Calu3 (cell line): ENCODE results near the gene RELB. TPM values are rescaled to one million over a fixed set of nuclear protein-coding genes. Genes with fewer than 3 reads are reported as not detected.

Experiments used
- BruUV-seq: library from RNA; stranded (reverse); fragments of 400-500 nt; replicated peaks from 2 replicates; lab custom pipeline; 2021; lab: Mats Ljungman, UMichigan
- CTCF ChIA-PET: fragments of 300-600 bp; sonication (Branson Sonifier 250); formaldehyde crosslinking; loops from one replicate; lab custom pipeline; 2022; ENCODE audit warnings: antibody characterized with exemption; lab: Charles Lee
- DNase-seq: peaks from one replicate; pipeline ENCODE4 v3.0.0; 2022
- H3K27ac Mint-ChIP-seq: one replicate; pipeline ENCODE4 v1.8.0; 2022; ENCODE audit warnings: mixed read lengths; ENCODE audit not compliant: unreplicated experiment
- H3K27me3 Mint-ChIP-seq: one replicate; pipeline ENCODE4 v1.8.0; 2022; ENCODE audit warnings: mixed read lengths; ENCODE audit not compliant: unreplicated experiment
- H3K36me3 Mint-ChIP-seq: one replicate; pipeline ENCODE4 v1.8.0; 2022; ENCODE audit warnings: mild to moderate bottlenecking, moderate library complexity, mixed read lengths; ENCODE audit not compliant: insufficient read depth, unreplicated experiment
- H3K4me1 Mint-ChIP-seq: one replicate; pipeline ENCODE4 v1.8.0; 2022; ENCODE audit warnings: mild to moderate bottlenecking, low read depth, mixed read lengths; ENCODE audit not compliant: unreplicated experiment
- H3K4me3 Mint-ChIP-seq: one replicate; pipeline ENCODE4 v1.8.0; 2022; ENCODE audit warnings: mild to moderate bottlenecking, low read depth, moderate library complexity, mixed read lengths; ENCODE audit not compliant: unreplicated experiment
- H3K9me3 Mint-ChIP-seq: one replicate; pipeline ENCODE4 v1.8.0; 2022; ENCODE audit warnings: low read depth, mixed read lengths; ENCODE audit not compliant: unreplicated experiment
- intact Hi-C: fragments of 100-400 bp; cut with micrococcal nuclease; formaldehyde crosslinking; loops from one replicate; pipeline ENCODE4 v1.10.0; 2022; ENCODE audit not compliant: unreplicated experiment
- total RNA-seq: library from RNA; stranded (reverse); gene quantifications from 2 replicates; pipeline ENCODE4 v1.2.3, GENCODE V29; 2022
- TF ChIP-seq, protein P1 (sequence below): fragments of 200-600 bp; IDR thresholded peaks from one replicate; pipeline ENCODE4 v1.8.0; 2022; ENCODE audit warnings: antibody characterized with exemption; ENCODE audit not compliant: unreplicated experiment

RELB gene
- total RNA-seq, 1 experiment from 2014 or later, result 44.5 TPM

DNA sequence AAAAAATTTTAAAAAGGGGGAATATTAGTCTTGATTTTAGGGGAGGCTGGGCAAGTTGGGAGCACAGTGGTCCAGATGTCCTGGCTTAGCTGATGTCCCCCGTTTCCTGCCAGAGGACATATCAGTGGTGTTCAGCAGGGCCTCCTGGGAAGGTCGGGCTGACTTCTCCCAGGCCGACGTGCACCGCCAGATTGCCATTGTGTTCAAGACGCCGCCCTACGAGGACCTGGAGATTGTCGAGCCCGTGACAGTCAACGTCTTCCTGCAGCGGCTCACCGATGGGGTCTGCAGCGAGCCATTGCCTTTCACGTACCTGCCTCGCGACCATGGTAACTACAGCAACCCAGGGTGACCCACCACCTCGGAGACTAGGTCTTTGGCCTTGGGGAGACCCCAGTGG lies 31.2 kb downstream of the RELB start:
- no peaks in the 10 kb centered on the region for H3K27me3 Mint-ChIP-seq
- H3K36me3 Mint-ChIP-seq, result peaks cover 55% of the 10 kb centered on the region
- no TSS peak for BruUV-seq
- no peaks in the 10 kb centered on the region for H3K9me3 Mint-ChIP-seq
- no peaks in the 10 kb centered on the region for H3K4me1 Mint-ChIP-seq
- no peak overlapping the region for H3K27ac Mint-ChIP-seq
- CTCF ChIA-PET, result interaction anchor here (0.6 kb wide), 2 partner anchors 33 to 49 kb away, joined by 3 read pairs; no protein-coding TSS in a partner anchor
- DNase-seq, result no peak
- H3K4me3 Mint-ChIP-seq, result no peak overlapping the region
- intact Hi-C loops, result no loop called here
- TF ChIP-seq, protein P1, sequence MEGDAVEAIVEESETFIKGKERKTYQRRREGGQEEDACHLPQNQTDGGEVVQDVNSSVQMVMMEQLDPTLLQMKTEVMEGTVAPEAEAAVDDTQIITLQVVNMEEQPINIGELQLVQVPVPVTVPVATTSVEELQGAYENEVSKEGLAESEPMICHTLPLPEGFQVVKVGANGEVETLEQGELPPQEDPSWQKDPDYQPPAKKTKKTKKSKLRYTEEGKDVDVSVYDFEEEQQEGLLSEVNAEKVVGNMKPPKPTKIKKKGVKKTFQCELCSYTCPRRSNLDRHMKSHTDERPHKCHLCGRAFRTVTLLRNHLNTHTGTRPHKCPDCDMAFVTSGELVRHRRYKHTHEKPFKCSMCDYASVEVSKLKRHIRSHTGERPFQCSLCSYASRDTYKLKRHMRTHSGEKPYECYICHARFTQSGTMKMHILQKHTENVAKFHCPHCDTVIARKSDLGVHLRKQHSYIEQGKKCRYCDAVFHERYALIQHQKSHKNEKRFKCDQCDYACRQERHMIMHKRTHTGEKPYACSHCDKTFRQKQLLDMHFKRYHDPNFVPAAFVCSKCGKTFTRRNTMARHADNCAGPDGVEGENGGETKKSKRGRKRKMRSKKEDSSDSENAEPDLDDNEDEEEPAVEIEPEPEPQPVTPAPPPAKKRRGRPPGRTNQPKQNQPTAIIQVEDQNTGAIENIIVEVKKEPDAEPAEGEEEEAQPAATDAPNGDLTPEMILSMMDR, result no peak

DNA sequence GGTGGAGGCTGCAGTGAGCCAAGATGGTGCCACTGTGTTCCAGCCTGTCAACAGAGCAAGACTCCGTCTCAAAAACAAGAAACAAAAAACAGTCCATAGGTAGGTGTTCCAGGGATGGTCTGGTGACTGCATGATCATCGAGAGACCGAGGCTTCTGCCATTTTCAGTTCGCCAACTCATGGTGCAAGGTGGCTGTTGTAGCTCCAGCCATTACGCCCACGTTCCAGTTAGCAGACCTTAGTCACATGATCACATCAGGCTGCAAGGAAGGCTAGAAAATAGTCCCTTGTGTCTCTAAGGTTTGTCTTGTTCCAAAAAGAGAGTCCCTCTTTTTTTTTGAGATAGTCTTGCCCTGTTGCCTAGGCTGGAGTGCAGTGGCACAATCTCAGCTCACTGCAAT lies 34.5 kb downstream of the RELB start:
- no TSS peak for BruUV-seq
- Mint-ChIP-seq H3K27ac (no peak overlapping the region), H3K4me3 (no peak overlapping the region), H3K27me3 (no peaks in the 10 kb centered on the region), H3K9me3 (no peaks in the 10 kb centered on the region), H3K36me3 (peaks cover 73% of the 10 kb centered on the region), H3K4me1 (peaks cover 15% of the 10 kb centered on the region)
- CTCF ChIA-PET, result no interaction called here
- no peak for DNase-seq
- TF ChIP-seq, protein P1, result no peak
- intact Hi-C loops, result no loop called here

DNA sequence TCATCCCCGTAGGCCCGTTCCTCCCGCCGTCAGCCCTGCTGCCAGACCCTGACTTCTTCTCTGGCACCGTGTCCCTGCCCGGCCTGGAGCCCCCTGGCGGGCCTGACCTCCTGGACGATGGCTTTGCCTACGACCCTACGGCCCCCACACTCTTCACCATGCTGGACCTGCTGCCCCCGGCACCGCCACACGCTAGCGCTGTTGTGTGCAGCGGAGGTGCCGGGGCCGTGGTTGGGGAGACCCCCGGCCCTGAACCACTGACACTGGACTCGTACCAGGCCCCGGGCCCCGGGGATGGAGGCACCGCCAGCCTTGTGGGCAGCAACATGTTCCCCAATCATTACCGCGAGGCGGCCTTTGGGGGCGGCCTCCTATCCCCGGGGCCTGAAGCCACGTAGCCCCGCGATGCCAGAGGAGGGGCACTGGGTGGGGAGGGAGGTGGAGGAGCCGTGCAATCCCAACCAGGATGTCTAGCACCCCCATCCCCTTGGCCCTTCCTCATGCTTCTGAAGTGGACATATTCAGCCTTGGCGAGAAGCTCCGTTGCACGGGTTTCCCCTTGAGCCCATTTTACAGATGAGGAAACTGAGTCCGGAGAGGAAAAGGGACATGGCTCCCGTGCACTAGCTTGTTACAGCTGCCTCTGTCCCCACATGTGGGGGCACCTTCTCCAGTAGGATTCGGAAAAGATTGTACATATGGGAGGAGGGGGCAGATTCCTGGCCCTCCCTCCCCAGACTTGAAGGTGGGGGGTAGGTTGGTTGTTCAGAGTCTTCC lies 36.3 kb downstream of the RELB start:
- H3K36me3 Mint-ChIP-seq, result peaks cover 79% of the 10 kb centered on the region
- peaks cover 28% of the 10 kb centered on the region for H3K4me1 Mint-ChIP-seq
- BruUV-seq, result no TSS peak
- CTCF ChIA-PET, result no interaction called here
- no peaks in the 10 kb centered on the region for H3K9me3 Mint-ChIP-seq
- no peak for DNase-seq
- TF ChIP-seq, protein P1, result no peak
- H3K4me3 Mint-ChIP-seq, result peak overlapping the region; percentile 86
- intact Hi-C loops, result no loop called here
- H3K27ac Mint-ChIP-seq, result no peak overlapping the region
- H3K27me3 Mint-ChIP-seq, result no peaks in the 10 kb centered on the region

DNA sequence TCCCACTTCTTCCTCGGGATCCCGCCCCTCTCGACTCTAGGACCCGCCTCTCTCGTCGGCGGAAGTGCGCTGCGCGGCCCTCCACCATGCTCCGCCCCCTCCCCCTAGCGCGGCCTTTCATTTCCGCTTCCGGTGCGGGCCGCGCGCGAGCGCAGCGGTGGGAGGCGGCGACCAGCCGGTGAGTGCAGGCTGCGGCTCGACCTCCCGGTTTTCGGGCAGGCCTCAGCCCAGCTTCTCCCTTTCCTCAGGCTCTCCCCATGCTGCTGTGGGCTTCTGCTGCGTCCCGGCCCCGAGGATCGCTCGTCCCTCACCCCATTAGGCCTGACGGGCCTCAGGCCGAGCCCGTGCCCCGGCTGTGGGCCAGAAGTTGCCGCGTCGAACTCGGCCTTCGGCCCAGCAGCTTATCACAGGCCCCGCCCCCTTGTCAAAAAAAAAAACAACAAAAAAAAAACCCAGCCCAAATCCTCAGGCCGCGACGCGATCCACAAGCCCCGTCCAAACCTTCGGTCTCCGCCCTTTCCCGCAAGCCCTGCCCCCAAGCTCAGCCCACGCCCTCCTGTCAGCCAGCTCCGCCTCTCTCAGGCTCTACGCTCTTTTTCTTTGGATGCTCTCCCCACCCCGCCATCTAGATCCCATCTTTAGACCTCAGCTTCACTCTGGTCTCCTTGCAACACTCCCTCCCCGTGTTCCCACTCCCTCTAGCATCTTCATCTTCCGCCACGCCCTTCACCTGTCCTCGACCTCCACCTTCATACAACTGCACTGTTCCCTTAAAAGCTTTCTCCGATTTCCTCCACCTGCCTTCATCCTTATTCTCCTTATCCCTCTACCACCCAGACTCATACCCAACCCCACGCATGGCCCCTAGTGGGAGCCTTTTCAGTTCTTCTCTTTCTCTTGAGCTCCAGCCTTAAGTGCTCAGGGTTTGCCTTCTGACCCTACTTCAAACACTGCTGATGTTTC lies 37.9 kb downstream of the RELB start, which contains the start of gene CLASRP:
CLASRP (plus strand) TSS at position 115 of the 963 bp plus-strand sequence. CDS start 1,168 bp downstream, outside the sequence.
- peak within 1 kb of the TSS; percentile 91 for H3K27ac Mint-ChIP-seq
- H3K4me1 Mint-ChIP-seq, result peaks cover 28% of the 10 kb centered on the region
- no peaks in the 10 kb centered on the region for H3K9me3 Mint-ChIP-seq
- peak; percentile 96 for DNase-seq
- BruUV-seq, result no TSS peak
- peak within 1 kb of the TSS; percentile 86 for H3K4me3 Mint-ChIP-seq
- peaks cover 77% of the 10 kb centered on the region for H3K36me3 Mint-ChIP-seq
- intact Hi-C loops, result no loop called here
- TF ChIP-seq, protein P1, result no peak
- H3K27me3 Mint-ChIP-seq, result no peaks in the 10 kb centered on the region
- CTCF ChIA-PET, result interaction anchor here (0.6 to 2.0 kb wide), 10 partner anchors 12 to 457 kb away, joined by 3 to 12 read pairs (median 4); no protein-coding TSS in a partner anchor
